ENCODE data around the gene ZNF496.

- TF ChIP-seq, protein P1, sequence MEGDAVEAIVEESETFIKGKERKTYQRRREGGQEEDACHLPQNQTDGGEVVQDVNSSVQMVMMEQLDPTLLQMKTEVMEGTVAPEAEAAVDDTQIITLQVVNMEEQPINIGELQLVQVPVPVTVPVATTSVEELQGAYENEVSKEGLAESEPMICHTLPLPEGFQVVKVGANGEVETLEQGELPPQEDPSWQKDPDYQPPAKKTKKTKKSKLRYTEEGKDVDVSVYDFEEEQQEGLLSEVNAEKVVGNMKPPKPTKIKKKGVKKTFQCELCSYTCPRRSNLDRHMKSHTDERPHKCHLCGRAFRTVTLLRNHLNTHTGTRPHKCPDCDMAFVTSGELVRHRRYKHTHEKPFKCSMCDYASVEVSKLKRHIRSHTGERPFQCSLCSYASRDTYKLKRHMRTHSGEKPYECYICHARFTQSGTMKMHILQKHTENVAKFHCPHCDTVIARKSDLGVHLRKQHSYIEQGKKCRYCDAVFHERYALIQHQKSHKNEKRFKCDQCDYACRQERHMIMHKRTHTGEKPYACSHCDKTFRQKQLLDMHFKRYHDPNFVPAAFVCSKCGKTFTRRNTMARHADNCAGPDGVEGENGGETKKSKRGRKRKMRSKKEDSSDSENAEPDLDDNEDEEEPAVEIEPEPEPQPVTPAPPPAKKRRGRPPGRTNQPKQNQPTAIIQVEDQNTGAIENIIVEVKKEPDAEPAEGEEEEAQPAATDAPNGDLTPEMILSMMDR (IDR thresholded peaks at IDR 0.05) = no peak
- TF ChIP-seq POLR2AphosphoS5 (IDR thresholded peaks at IDR 0.05) (no peak), POLR2A (IDR thresholded peaks at IDR 0.05) (no peak), EP300 (IDR thresholded peaks at IDR 0.05) (no peak)
Measured at GRCh38 chr1:247326411-247327130, 5.1 kb downstream of the ZNF496 start.
